Measurements from ENCODE around the gene DENND4B. TPM values are rescaled to one million over a fixed set of nuclear protein-coding genes. Genes with fewer than 3 reads are reported as not detected.
A peak's percentile ranks its signal among the peaks of the same experiment; 100 is the strongest.

DENND4B gene
- total and polyA plus RNA-seq, 9 of the 15 experiments (the other 6 are each of a cell fraction or from before 2014, with no cell fraction given): 9.5 to 80.5 (median 23.1) TPM

GRCh38 chr1:153978274-153978909 is 31.9 kb upstream of the DENND4B start (continued):
- TF ChIP-seq JUN (IDR thresholded peaks at IDR 0.05; ENCODE audit: borderline replicate concordance, low read depth, low read length) (no peak), JUN (CRISPR knock-in tag; IDR thresholded peaks at IDR 0.05; ENCODE audit: borderline replicate concordance) (no peak), CHCHD3 (CRISPR knock-in tag; IDR thresholded peaks at IDR 0.05) (no peak), GATAD2B (IDR thresholded peaks at IDR 0.05; ENCODE audit: borderline replicate concordance) (0 out of 2 replicates have a peak, but pooled peaks have one; percentile 23), ZBTB9 (CRISPR knock-in tag; IDR thresholded peaks at IDR 0.05) (no peak), ZNF511 (CRISPR knock-in tag; IDR thresholded peaks at IDR 0.05) (no peak), RBM17 (IDR thresholded peaks at IDR 0.05; ENCODE audit: borderline replicate concordance, low read depth, low read length) (no peak), ZNF354B (CRISPR knock-in tag; IDR thresholded peaks at IDR 0.05) (no peak), FIP1L1 (IDR thresholded peaks at IDR 0.05; ENCODE audit: low read depth, low read length, poor library complexity, severe bottlenecking) (no peak), RERE (CRISPR knock-in tag; IDR thresholded peaks at IDR 0.05; ENCODE audit: borderline replicate concordance) (no peak), PCBP1 (IDR thresholded peaks at IDR 0.05; ENCODE audit: low read depth, low read length, poor library complexity, severe bottlenecking) (no peak), HMBOX1 (IDR thresholded peaks at IDR 0.05) (0 out of 2 replicates have a peak, but pooled peaks have one; percentile 17), CHD4 (IDR thresholded peaks at IDR 0.05; ENCODE audit: insufficient read depth, insufficient replicate concordance, low read depth, low read length, poor library complexity, severe bottlenecking) (no peak), ZSCAN32 (CRISPR knock-in tag; IDR thresholded peaks at IDR 0.05) (no peak), GTF3C2 (IDR thresholded peaks at IDR 0.05; ENCODE audit: borderline replicate concordance, extremely low read depth, insufficient read length) (no peak)

Data from K562 (cell line).